HG03175 (cell line): ENCODE measurements around the gene SLC7A6OS.

Experiments used
- ATAC-seq: cut with Tn5 transposase; IDR thresholded peaks from one replicate; pipeline ENCODE4 v1.9.1; 2021; ENCODE audit warnings: mild to moderate bottlenecking, moderate library complexity; ENCODE audit not compliant: unreplicated experiment

The SLC7A6OS gene

DNA sequence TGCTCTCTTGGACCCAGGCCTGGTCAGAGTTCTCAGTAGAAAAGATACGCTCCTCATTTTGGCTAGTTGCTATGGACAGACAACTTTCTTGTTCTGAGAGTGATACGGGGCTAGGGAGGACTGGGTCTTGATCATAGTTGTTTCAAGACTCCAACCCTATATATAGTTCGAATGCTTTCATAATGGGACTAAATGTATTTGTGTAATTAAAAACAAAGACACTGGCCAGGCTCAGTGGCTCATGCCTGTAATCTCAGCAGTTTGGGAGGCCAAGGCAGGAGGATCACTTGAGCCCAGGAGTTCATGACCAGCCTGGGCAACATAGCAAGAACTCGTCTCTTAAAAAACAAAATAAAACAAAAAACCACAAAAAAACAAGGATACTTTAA lies 28.7 kb downstream of the SLC7A6OS start:
- no peak for ATAC-seq

DNA sequence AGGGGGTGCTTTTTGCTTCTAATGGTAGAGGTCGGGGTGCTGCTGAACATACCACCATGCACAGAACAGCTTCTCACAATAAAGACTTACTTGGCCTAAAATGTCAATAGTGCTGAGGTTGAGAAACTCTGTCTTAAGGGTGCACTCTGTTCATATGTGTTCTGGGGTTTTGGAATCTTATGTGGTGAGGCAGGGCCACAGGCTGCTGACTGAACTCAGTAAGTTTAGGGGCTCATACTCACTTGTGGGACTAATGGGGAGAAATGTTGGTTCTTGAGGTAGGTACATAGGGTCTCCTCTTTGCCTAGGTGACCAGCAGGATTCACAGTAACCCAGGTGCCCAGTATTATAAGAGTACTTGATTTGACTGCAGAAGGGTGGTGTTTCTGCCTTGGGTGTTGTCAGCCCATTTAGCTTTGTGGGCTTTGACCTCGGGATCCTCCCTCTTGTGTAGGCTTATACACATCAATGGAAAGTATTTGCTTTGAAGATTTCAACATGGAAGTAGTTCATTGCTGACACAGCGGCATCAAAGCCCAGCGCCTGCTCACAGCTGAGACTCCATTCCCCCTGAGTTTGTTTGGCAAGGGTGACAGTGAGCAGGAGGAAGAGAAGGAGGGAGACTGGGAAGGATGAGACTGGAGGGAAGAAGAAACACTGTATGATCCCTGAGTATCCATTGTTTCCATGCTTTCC lies 29.2 kb downstream of the SLC7A6OS start:
- no peak for ATAC-seq

- ATAC-seq, result no peak
Observed at GRCh38 chr16:68279726-68280558, 30.8 kb downstream of the SLC7A6OS start.

GRCh38 chr16:68276223-68276622 lies 34.5 kb downstream of the SLC7A6OS start:
- no peak for ATAC-seq

- peak; percentile 50 for ATAC-seq
Observed at GRCh38 chr16:68275611-68276191, 35.0 kb downstream of the SLC7A6OS start.

- ATAC-seq, result no peak
Observed at GRCh38 chr16:68274441-68274840, 36.3 kb downstream of the SLC7A6OS start.

GRCh38 chr16:68273896-68274295 lies 36.9 kb downstream of the SLC7A6OS start:
- ATAC-seq, result no peak

DNA sequence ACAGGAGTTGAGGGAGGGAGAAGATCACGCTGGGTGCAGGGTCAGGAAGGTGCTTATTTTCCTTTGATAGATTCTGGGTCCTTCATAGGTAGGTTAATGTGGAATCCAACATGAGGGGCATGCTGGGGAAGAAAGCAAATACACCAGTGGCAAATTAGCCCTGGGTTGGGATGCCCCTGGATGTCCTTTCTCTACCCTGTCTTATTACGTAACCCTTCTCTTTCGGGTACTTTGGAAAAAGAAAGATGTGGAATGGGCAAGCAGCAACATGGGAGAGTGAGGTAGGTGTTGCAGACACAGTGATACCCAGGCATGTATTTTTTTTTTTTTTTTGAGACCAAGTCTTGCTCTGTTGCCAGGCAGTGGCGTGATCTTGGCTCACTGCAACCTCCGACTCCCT lies 37.3 kb downstream of the SLC7A6OS start:
- ATAC-seq, result no peak

DNA sequence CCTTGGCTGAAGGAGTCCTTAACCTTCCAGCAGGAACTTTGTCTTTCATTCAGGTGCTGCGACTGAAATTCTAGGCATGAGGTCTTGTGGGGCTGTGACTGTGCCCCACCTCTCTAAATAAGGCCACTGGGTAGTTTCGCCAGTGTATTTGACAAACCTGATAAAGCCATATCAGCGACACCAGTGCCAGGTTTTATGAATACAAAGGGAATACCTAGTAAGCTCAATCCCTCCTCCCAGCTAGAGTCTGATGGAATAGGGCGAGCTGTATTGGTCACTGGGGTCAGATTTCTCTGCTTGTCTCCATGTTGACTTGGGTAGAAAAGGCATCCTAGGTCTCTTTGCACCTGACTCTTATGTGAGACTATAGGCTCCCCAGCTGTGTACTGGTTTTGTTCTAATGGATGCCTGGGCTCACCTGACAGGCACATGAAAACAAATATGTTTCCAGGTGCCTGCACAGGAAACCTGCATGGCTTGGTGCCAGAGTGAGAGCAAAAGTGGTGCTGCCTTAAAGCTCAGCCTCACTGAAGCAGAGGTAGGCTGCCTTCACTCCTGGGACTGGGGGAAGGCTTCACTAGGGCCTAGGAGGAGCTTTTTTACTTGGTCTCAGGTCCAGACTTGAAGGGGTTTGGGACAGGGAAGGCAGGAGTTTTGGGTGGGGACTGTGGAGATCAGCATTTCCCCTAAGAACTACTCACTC lies 38.1 kb downstream of the SLC7A6OS start:
- ATAC-seq, result no peak

DNA sequence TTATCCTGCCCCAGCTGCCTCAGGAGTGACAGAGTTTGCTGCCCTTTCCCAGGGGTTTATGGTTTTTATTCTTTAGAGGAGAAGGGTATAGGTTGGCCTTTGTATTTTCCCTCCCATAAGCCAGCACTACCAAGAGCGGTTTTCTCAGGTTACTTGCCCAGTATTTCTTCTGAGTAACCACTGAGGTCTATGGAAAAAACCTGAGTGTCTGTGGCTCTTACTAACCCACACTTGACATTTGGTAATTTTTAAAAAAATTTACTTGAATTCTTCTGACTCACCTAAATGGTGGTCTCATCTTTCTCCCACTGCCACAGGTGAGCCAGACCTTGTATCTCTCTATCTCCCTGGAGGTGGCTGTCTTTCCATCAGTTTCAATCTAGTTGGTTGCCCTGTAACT lies 40.4 kb downstream of the SLC7A6OS start:
- no peak for ATAC-seq

GRCh38 chr16:68269793-68270192 lies 41.0 kb downstream of the SLC7A6OS start:
- no peak for ATAC-seq

- no peak for ATAC-seq
Observed at GRCh38 chr16:68267612-68268405, 42.9 kb downstream of the SLC7A6OS start.

GRCh38 chr16:68265078-68265920 lies 45.4 kb downstream of the SLC7A6OS start:
- peak; percentile 10 for ATAC-seq

- ATAC-seq, result peak; percentile 71
Observed at GRCh38 chr16:68264128-68265077, 46.3 kb downstream of the SLC7A6OS start, which contains the start of gene SLC7A6. Gene SLC7A6 (plus strand): TSS chr16:68264526. CDS start chr16:68274727, 10,201 bp downstream.

DNA sequence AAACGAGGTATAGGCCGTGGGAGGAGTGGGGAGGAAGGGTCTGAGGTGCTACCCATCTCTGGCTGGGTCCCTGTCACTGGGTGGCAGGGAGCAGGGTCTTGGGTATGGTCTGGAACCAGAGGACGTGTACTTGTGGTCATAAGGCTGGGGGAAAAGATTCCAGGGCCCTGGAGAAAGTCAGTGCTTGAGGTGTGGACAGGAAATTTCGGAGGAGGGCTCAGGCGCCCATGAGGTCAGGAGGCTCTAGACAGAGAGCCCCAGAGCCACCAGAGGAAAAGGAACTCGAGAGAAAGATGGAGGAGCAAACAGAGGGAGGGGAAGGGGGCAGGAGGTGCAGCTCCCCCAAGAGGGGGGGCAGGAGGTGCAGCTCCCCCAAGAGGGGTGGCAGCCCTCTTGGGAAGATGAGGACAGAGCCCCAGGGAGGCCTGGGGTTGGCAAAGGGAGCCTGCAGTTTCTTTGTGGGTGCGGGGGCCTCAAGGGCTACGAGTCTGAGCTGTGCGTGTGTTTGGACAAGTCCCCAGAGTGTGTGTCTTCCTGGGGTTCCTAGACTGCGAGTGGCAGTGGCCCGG lies 47.1 kb downstream of the SLC7A6OS start:
- peak; percentile 2 for ATAC-seq

DNA sequence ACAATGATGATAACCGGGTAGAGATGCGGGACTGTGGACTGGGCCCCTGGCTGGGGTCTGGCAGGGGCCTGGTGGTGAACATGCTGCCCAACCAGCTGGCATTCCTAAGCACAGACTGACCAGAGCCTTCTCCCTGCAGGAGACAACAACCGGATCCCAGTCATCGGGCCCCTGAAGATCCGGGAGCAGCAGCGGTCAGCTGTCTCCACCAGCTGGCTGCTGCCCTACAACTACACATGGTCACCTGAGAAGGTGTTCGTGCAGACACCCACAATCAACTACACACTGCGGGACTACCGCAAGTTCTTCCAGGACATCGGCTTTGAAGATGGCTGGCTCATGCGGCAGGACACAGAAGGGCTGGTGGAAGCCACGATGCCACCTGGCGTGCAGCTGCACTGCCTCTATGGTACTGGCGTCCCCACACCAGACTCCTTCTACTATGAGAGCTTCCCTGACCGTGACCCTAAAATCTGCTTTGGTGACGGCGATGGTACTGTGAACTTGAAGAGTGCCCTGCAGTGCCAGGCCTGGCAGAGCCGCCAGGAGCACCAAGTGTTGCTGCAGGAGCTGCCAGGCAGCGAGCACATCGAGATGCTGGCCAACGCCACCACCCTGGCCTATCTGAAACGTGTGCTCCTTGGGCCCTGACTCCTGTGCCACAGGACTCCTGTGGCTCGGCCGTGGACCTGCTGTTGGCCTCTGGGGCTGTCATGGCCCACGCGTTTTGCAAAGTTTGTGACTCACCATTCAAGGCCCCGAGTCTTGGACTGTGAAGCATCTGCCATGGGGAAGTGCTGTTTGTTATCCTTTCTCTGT lies 51.5 kb downstream of the SLC7A6OS start:
- no peak for ATAC-seq
